AG09319 (cell line): ENCODE measurements around the gene CMC1.

Source experiments
- DNase-seq: peaks from one replicate; pipeline ENCODE4 v3.0.0-alpha.2; 2010; ENCODE audit warnings: low read depth; ENCODE audit errors: extremely low read depth
- CTCF ChIP-seq: IDR thresholded peaks from 2 replicates; pipeline ENCODE4 v1.5.1; 2011; ENCODE audit warnings: low read depth, mild to moderate bottlenecking, inconsistent platforms, low read length, moderate library complexity

CMC1 gene

DNA sequence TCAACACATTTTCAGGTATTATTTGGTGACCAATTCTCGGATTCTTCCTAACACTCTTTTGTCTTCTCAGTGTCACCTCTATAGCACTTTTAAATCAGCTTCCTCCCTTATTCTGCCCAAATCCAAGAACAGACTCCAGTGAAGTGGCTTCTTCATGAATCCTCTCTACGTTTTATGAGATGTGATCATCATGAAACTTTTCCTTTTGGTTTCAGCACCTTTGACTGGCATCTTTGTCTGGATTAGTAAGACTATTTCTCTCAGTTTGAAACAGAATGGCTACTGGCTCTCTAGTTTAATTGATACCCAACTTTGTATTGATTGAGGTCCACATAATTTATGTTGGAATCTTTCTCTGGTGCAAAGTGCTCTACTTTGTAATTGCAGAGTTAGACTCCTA is 45.6 kb downstream of the CMC1 start:
- TF ChIP-seq CTCF = no peak
- no peak for DNase-seq

GRCh38 chr3:28290863-28291300 is 49.5 kb downstream of the CMC1 start:
- no peak for TF ChIP-seq CTCF
- no peak for DNase-seq

GRCh38 chr3:28291577-28291976 is 50.2 kb downstream of the CMC1 start:
- TF ChIP-seq CTCF = no peak
- no peak for DNase-seq

DNA sequence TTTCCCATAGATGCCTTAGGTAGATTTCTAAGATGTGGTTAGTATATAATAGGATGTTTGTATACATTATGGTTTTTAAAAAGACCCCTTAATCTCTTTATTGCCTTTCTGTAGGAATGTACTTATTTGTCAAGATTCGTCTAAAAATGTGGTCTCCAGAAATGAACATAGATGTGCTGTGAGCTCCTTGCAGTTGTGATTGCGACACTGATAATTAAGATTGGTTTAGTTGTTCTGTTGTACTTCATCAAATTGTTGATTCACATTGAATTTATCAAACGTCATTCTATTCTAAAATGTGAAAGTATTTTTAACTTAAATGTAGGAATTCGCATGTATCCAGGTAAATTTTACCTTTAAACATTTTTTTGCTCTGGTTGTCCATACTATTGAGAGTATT is 51.2 kb downstream of the CMC1 start:
- no peak for TF ChIP-seq CTCF
- no peak for DNase-seq

- DNase-seq = no peak
- TF ChIP-seq CTCF = no peak
Observed at GRCh38 chr3:28294667-28295413, 53.4 kb downstream of the CMC1 start.

DNA sequence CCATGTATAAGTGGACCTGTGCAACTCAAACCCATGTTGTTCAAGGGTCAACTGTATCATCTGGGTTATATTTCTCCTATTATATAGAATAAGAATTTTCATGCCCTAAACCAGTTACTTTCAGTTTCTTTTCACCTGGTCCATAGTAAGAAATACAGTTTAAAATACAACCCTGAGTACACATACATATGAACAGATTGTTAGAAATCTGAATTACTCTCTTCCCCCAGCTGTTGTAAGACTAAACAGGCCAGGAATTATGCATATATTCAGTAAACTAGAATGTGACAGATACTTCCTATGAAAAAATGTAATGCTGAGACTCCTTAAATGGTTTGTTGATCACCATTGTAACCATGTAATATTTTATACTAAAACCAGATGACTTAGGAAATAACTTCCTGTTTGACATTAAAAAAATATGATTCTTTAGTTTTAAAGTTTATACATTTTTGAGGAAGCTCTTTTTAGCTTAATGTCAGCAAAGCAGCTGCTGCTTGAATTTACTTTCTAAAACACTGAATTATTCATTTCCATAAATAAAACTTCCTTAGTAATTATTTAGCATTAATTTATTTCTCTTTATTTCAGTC is 54.6 kb downstream of the CMC1 start:
- DNase-seq = no peak
- no peak for TF ChIP-seq CTCF

DNA sequence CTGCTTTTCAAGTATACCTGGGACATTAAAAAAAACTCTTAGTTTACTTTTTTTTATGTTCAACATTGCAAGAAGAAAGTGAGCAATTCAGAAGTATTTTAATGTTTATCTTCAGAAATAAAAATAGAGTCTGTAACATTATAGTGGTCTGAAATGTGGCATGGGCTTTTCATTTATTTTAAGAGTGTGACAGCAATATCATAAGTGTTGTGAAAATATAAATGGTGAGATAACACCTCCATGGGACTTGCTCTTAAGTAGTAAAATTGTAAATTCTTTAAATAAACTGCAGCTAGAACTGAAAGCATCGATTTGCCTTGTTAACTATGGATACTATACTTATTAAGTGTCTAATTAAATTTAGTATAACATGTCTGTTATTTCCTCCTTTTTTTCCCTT is 58.3 kb downstream of the CMC1 start:
- no peak for TF ChIP-seq CTCF

More for the DNA sequence above, 58.3 kb downstream of the CMC1 start:
- DNase-seq = no peak
